ENCODE results near the gene PHF20.
"Not testable (repeated sequence)": the region's sequence is repeated elsewhere in the genome, so short reads cannot be mapped to it uniquely, and the experiment has no call there.

PHF20 gene

GRCh38 chr20:35981969-35982368 is 210.2 kb downstream of the PHF20 start:
- no peak for TF ChIP-seq CTCF (conservative IDR thresholded peaks at IDR 0.05)
- H3K27ac ChIP-seq: no peak overlapping the region

GRCh38 chr20:35984382-35984781 is 212.6 kb downstream of the PHF20 start:
- TF ChIP-seq CTCF (conservative IDR thresholded peaks at IDR 0.05): no peak

GRCh38 chr20:35985806-35986205 is 214.0 kb downstream of the PHF20 start:
- TF ChIP-seq CTCF (conservative IDR thresholded peaks at IDR 0.05): no peak
- no peak overlapping the region for H3K27ac ChIP-seq

More at GRCh38 chr20:35984382-35984781, 212.6 kb downstream of the PHF20 start:
- no peak overlapping the region for H3K27ac ChIP-seq

GRCh38 chr20:35988910-35989463 is 217.2 kb downstream of the PHF20 start:
- H3K27ac ChIP-seq: no peak overlapping the region
- no peak for TF ChIP-seq CTCF (conservative IDR thresholded peaks at IDR 0.05)

GRCh38 chr20:35991142-35991771 is 219.4 kb downstream of the PHF20 start:
- TF ChIP-seq CTCF (conservative IDR thresholded peaks at IDR 0.05): peak; percentile 75
- H3K27ac ChIP-seq: peak overlapping the region; percentile 34; the same call in 1 of the 2 replicates

- H3K27ac ChIP-seq: no peak overlapping the region
- TF ChIP-seq CTCF (conservative IDR thresholded peaks at IDR 0.05): peak; percentile 95
Measured at GRCh38 chr20:35992713-35993335, 221.0 kb downstream of the PHF20 start.

- H3K27ac ChIP-seq: no peak overlapping the region
- peak; percentile 96 for TF ChIP-seq CTCF (conservative IDR thresholded peaks at IDR 0.05)
Measured at GRCh38 chr20:35994994-35995453, 223.2 kb downstream of the PHF20 start.

GRCh38 chr20:35996492-35996891 is 224.7 kb downstream of the PHF20 start:
- not testable (repeated sequence) for H3K27ac ChIP-seq
